HepG2 (cell line): ENCODE measurements around the gene CDT1. TPM values are rescaled to one million over a fixed set of nuclear protein-coding genes. Genes with fewer than 3 reads are reported as not detected.

ENCODE experiments used
- ARNT2 ChIP-seq: sonication (generic); formaldehyde crosslinking; IDR thresholded peaks from 2 replicates; pipeline ENCODE4 v1.8.0; 2022; ENCODE audit warnings: mild to moderate bottlenecking, low read depth, missing genetic modification reagents, moderate library complexity
- CTCF ChIP-seq: sonication (generic); formaldehyde crosslinking; IDR thresholded peaks from 2 replicates; pipeline ENCODE4 v1.5.0; 2020; ENCODE audit warnings: mild to moderate bottlenecking, missing genetic modification reagents, moderate library complexity
- E2F5 ChIP-seq: sonication (generic); formaldehyde crosslinking; conservative IDR thresholded peaks from 2 replicates; pipeline ENCODE4 v1.4.0; 2020; ENCODE audit warnings: missing genetic modification reagents
- GPN1 ChIP-seq: sonication (generic); formaldehyde crosslinking; IDR thresholded peaks from 2 replicates; pipeline ENCODE4 v1.5.1; 2020; ENCODE audit warnings: missing genetic modification reagents, borderline replicate concordance
- SAFB2 ChIP-seq: sonication (generic); formaldehyde crosslinking; IDR thresholded peaks from 2 replicates; pipeline ENCODE4 v1.5.1; 2020; ENCODE audit warnings: missing genetic modification reagents, low read depth, mild to moderate bottlenecking, borderline replicate concordance
- SRSF1 ChIP-seq: fragments of 200-400 bp; formaldehyde crosslinking; optimal IDR thresholded peaks from 2 replicates; pipeline ENCODE3; 2017; ENCODE audit warnings: mild to moderate bottlenecking, low read depth, low read length, moderate library complexity
- TBP ChIP-seq: sonication (generic); formaldehyde crosslinking; IDR thresholded peaks from 2 replicates; pipeline ENCODE4 v1.5.0; 2020; ENCODE audit warnings: missing genetic modification reagents
- THAP8 ChIP-seq: sonication (generic); formaldehyde crosslinking; IDR thresholded peaks from 2 replicates; pipeline ENCODE4 v1.5.1; 2020; ENCODE audit warnings: missing genetic modification reagents, mild to moderate bottlenecking, borderline replicate concordance
- YEATS2 ChIP-seq: sonication (generic); formaldehyde crosslinking; IDR thresholded peaks from 2 replicates; pipeline ENCODE4 v1.4.0; 2020; ENCODE audit warnings: missing genetic modification reagents, borderline replicate concordance
- ZBTB20 ChIP-seq: sonication (generic); formaldehyde crosslinking; IDR thresholded peaks from 2 replicates; pipeline ENCODE4 v1.8.1; 2023; ENCODE audit warnings: missing genetic modification reagents, low read depth, mild to moderate bottlenecking, borderline replicate concordance
- ZFP82 ChIP-seq: sonication (generic); formaldehyde crosslinking; IDR thresholded peaks from 2 replicates; pipeline ENCODE4 v1.5.1; 2020; ENCODE audit warnings: mild to moderate bottlenecking, missing genetic modification reagents, borderline replicate concordance
- ZGPAT ChIP-seq: IDR thresholded peaks from 2 replicates; pipeline ENCODE4 v1.6.1; 2016; ENCODE audit warnings: mild to moderate bottlenecking
- ZKSCAN5 ChIP-seq: sonication (generic); formaldehyde crosslinking; IDR thresholded peaks from 2 replicates; pipeline ENCODE4 v1.5.1; 2020; ENCODE audit warnings: mild to moderate bottlenecking, missing genetic modification reagents
- ZNF20 ChIP-seq: sonication (generic); formaldehyde crosslinking; IDR thresholded peaks from 2 replicates; pipeline ENCODE4 v1.4.0; 2020; ENCODE audit warnings: mild to moderate bottlenecking, moderate library complexity, missing genetic modification reagents
- ZNF350 ChIP-seq: sonication (generic); formaldehyde crosslinking; IDR thresholded peaks from 2 replicates; pipeline ENCODE4 v1.4.0; 2020; ENCODE audit warnings: mild to moderate bottlenecking, low read depth, missing genetic modification reagents, borderline replicate concordance
- ZNF367 ChIP-seq: sonication (generic); formaldehyde crosslinking; IDR thresholded peaks from 2 replicates; pipeline ENCODE4 v1.4.0; 2020; ENCODE audit warnings: missing genetic modification reagents, borderline replicate concordance
- ZNF484 ChIP-seq: sonication (generic); formaldehyde crosslinking; IDR thresholded peaks from 2 replicates; pipeline ENCODE4 v1.5.1; 2020; ENCODE audit warnings: mild to moderate bottlenecking, low read depth, missing genetic modification reagents, borderline replicate concordance
- ZNF503 ChIP-seq: sonication (generic); formaldehyde crosslinking; IDR thresholded peaks from 2 replicates; pipeline ENCODE4 v1.4.0; 2020; ENCODE audit warnings: missing genetic modification reagents
- ZNF562 ChIP-seq: sonication (generic); formaldehyde crosslinking; IDR thresholded peaks from 2 replicates; pipeline ENCODE4 v1.8.0; 2022; ENCODE audit warnings: missing genetic modification reagents, borderline replicate concordance
- ZNF576 ChIP-seq: sonication (generic); formaldehyde crosslinking; IDR thresholded peaks from 2 replicates; pipeline ENCODE4 v1.4.0; 2020; ENCODE audit warnings: mild to moderate bottlenecking, missing genetic modification reagents
- ZNF790 ChIP-seq: sonication (generic); formaldehyde crosslinking; IDR thresholded peaks from 2 replicates; pipeline ENCODE4 v1.8.0; 2022; ENCODE audit warnings: missing genetic modification reagents, mild to moderate bottlenecking, borderline replicate concordance
- polyA plus RNA-seq, 8 experiments: library from polyadenylated mRNA; depleted of rRNA in 3 of 8; stranded (reverse) in 7 of 8; unstranded in 1 of 8; fragments of >200 nt; fragmentation: Illumina TruSeq in 4 of 8; extraction: Trizol in 4 of 8; gene quantifications; 2 replicates each; pipeline versions ENCODE4 v1.2.1 to v1.2.3, GENCODE V29; 2011 to 2016; ENCODE audit warnings: low read depth in 4 of 8, missing spikeins in 1 of 8, mixed read lengths in 1 of 8; ENCODE audit not compliant: insufficient read depth in 1 of 8
- total RNA-seq, 5 experiments: library from RNA; depleted of rRNA; stranded (reverse); fragments of >200 nt; fragmentation: Illumina TruSeq; extraction: Trizol; gene quantifications; 2 replicates each; pipeline ENCODE4 v1.2.3, GENCODE V29; 2016; ENCODE audit warnings: low read depth in 1 of 5

Gene CDT1
- total and polyA plus RNA-seq, 2 of the 13 experiments (the other 11 are each of a cell fraction or from before 2014, with no cell fraction given): 23.1 to 23.8 TPM

GRCh38 chr16:88804552-88805339 lies 1.2 kb downstream of the CDT1 start (continued):
- no peak for TF ChIP-seq SAFB2 (CRISPR knock-in tag)
- peak; percentile 50 for TF ChIP-seq SRSF1
- TF ChIP-seq ZNF350 (CRISPR knock-in tag): peak; percentile 86
- TF ChIP-seq YEATS2 (CRISPR knock-in tag): 0 out of 2 replicates have a peak, but pooled peaks have one; percentile 50
- 0 out of 2 replicates have a peak, but pooled peaks have one; percentile 24 for TF ChIP-seq CTCF (CRISPR knock-in tag)
- TF ChIP-seq ZNF367 (CRISPR knock-in tag): no peak
- no peak for TF ChIP-seq E2F5
- no peak for TF ChIP-seq ZKSCAN5 (CRISPR knock-in tag)
- TF ChIP-seq TBP (CRISPR knock-in tag): no peak
- TF ChIP-seq ZNF790 (CRISPR knock-in tag): no peak
- TF ChIP-seq ZNF576: no peak
- no peak for TF ChIP-seq ZFP82 (CRISPR knock-in tag)
- TF ChIP-seq ZNF562 (CRISPR knock-in tag): no peak
- no peak for TF ChIP-seq ZBTB20 (CRISPR knock-in tag)
- TF ChIP-seq THAP8 (CRISPR knock-in tag): 0 out of 2 replicates have a peak, but pooled peaks have one; percentile 76
- peak; percentile 66; the same call in 1 of the 2 replicates for TF ChIP-seq ARNT2
- peak; percentile 48; the same call in 1 of the 2 replicates for TF ChIP-seq ZGPAT (CRISPR knock-in tag)
- no peak for TF ChIP-seq ZNF20 (CRISPR knock-in tag)
- no peak for TF ChIP-seq ZNF484
- no peak for TF ChIP-seq ZNF503
- no peak for TF ChIP-seq GPN1
